SU-DHL-6 (cell line): Measurements from ENCODE around the gene NCAPD3.

Experiments
- H2AFZ ChIP-seq: fragments of 200-600 bp; sonication (generic); 2 replicates; pipeline ENCODE4 v1.6.1; 2014; ENCODE audit warnings: low read depth, mild to moderate bottlenecking, moderate library complexity, mixed read lengths, antibody characterized with exemption, low read length; ENCODE audit not compliant: severe bottlenecking
- H3F3A ChIP-seq: fragments of 200-600 bp; shearing (Covaris generic); 2 replicates; pipeline ENCODE4 v1.6.0; 2016; ENCODE audit warnings: antibody characterized with exemption, mild to moderate bottlenecking; ENCODE audit not compliant: insufficient read depth
- H3K27ac ChIP-seq: fragments of 200-600 bp; sonication (generic); 2 replicates; pipeline ENCODE4 v1.5.1; 2016; ENCODE audit warnings: low read depth, mild to moderate bottlenecking, low read length, moderate library complexity, mixed read lengths
- H3K27me3 ChIP-seq: fragments of 200-600 bp; sonication (generic), shearing (Covaris generic); 2 replicates; pipeline ENCODE4 v1.6.0; 2014; ENCODE audit warnings: mild to moderate bottlenecking, low read length
- H3K36me3 ChIP-seq: fragments of 200-600 bp; sonication (generic); 2 replicates; pipeline ENCODE4 v1.6.1; 2014; ENCODE audit warnings: mild to moderate bottlenecking, low read length, mixed read lengths
- H3K4me2 ChIP-seq: fragments of 300-600, 200-600 bp; shearing (Covaris generic), sonication (generic); 2 replicates; pipeline ENCODE4 v1.6.0; 2014; ENCODE audit warnings: low read length, low read depth, mild to moderate bottlenecking; ENCODE audit not compliant: poor library complexity, severe bottlenecking
- H3K4me3 ChIP-seq: fragments of 200-600 bp; sonication (generic); 2 replicates; pipeline ENCODE4 v1.5.1; 2014; ENCODE audit warnings: antibody characterized with exemption, low read length, mild to moderate bottlenecking, mixed read lengths; ENCODE audit not compliant: insufficient read depth, poor library complexity, severe bottlenecking
- H3K79me2 ChIP-seq: fragments of 200-600 bp; sonication (generic); 2 replicates; pipeline ENCODE4 v1.6.1; 2014; ENCODE audit warnings: mild to moderate bottlenecking, low read length, moderate library complexity; ENCODE audit not compliant: insufficient read depth
- H3K9ac ChIP-seq: fragments of 200-600 bp; sonication (generic); 2 replicates; pipeline ENCODE4 v1.7.0; 2014; ENCODE audit warnings: mild to moderate bottlenecking, low read length
- H3K9me2 ChIP-seq: fragments of 200-600 bp; sonication (generic); replicated peaks from 2 replicates; pipeline ENCODE4 v1.6.1; 2014; ENCODE audit warnings: low read length; ENCODE audit not compliant: insufficient read depth
- H3K9me3 ChIP-seq: fragments of 200-600 bp; sonication (generic); 2 replicates; pipeline ENCODE4 v1.6.1; 2014; ENCODE audit warnings: low read length, mixed read lengths; ENCODE audit not compliant: insufficient read depth
- H4K20me1 ChIP-seq: fragments of 200-600 bp; sonication (generic); 2 replicates; pipeline ENCODE4 v1.6.1; 2014; ENCODE audit warnings: low read depth, mild to moderate bottlenecking, antibody characterized with exemption, low read length, moderate library complexity, mixed read lengths
- EZH2phosphoT487 ChIP-seq: fragments of 200-600 bp; sonication (generic), shearing (Covaris generic); conservative IDR thresholded peaks from 2 replicates; pipeline ENCODE4 v1.6.1; 2018; ENCODE audit warnings: mild to moderate bottlenecking, antibody characterized with exemption, low read length, moderate library complexity, mixed read lengths
- TF ChIP-seq, protein P1 (sequence below): fragments of 200-600 bp; sonication (generic); IDR thresholded peaks from one replicate; pipeline ENCODE4 v1.5.1; 2017; ENCODE audit warnings: antibody characterized with exemption, mild to moderate bottlenecking, low read length, moderate library complexity; ENCODE audit not compliant: insufficient read depth, poor library complexity, severe bottlenecking

The NCAPD3 gene

DNA sequence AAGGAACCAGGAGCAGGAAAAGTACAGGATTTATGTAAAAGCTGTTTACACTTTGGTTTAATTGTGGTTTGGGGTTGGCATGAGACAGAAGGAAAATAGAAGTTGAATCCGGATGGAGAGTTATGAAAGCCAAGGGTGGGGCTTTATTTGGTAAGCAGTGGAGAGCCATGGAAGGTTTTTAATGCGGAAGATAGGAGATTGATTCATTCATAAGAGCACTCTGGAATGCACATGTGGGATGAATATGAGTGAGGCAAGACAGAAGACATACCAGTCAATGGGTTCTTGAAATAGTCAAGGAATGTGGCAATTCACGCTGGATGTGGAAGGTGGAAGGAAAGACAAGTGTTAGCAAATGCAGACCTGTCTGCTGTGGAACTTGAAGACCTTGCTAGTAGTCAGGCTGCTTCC lies 43.1 kb upstream of the NCAPD3 start:
- no peaks in the 10 kb centered on the region for H3K9me3 ChIP-seq
- H3K36me3 ChIP-seq, result no peaks in the 10 kb centered on the region
- H3K9me2 ChIP-seq, result no peaks in the 10 kb centered on the region
- no peaks in the 10 kb centered on the region for H3K79me2 ChIP-seq
- TF ChIP-seq, protein P1, sequence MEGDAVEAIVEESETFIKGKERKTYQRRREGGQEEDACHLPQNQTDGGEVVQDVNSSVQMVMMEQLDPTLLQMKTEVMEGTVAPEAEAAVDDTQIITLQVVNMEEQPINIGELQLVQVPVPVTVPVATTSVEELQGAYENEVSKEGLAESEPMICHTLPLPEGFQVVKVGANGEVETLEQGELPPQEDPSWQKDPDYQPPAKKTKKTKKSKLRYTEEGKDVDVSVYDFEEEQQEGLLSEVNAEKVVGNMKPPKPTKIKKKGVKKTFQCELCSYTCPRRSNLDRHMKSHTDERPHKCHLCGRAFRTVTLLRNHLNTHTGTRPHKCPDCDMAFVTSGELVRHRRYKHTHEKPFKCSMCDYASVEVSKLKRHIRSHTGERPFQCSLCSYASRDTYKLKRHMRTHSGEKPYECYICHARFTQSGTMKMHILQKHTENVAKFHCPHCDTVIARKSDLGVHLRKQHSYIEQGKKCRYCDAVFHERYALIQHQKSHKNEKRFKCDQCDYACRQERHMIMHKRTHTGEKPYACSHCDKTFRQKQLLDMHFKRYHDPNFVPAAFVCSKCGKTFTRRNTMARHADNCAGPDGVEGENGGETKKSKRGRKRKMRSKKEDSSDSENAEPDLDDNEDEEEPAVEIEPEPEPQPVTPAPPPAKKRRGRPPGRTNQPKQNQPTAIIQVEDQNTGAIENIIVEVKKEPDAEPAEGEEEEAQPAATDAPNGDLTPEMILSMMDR, result no peak
- no peak for TF ChIP-seq EZH2phosphoT487
- no peak overlapping the region for H3K9ac ChIP-seq
- no peak overlapping the region for H3K4me2 ChIP-seq
- no peaks in the 10 kb centered on the region for H3K27me3 ChIP-seq
- no peak overlapping the region for H3K4me3 ChIP-seq
- no peaks in the 10 kb centered on the region for H3F3A ChIP-seq
- no peaks in the 10 kb centered on the region for H4K20me1 ChIP-seq
- H2AFZ ChIP-seq, result no peak overlapping the region
- no peak overlapping the region for H3K27ac ChIP-seq

DNA sequence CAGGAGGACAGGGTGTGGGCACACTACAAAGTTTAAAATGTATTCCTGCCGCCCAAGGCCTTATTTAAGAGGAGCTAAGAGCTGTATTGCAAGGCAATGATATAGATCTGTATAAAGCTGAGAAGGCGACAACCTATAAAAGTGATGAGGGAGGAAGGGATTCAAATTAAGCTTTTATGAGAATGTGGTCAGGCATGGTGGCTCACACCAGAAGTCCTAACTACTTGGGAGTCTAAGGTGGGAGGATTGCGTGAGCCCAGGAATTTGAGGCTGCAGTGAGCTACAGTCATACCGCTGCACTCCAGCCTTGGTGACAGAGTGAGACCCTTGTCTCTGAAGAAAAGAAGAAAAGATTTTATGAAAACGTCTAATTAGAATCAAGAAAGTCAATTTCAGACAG lies 42.7 kb upstream of the NCAPD3 start:
- Histone ChIP-seq H3K36me3 (no peaks in the 10 kb centered on the region), H3K9me3 (no peaks in the 10 kb centered on the region), H3K27me3 (no peaks in the 10 kb centered on the region), H2AFZ (no peak overlapping the region), H3K9ac (no peak overlapping the region), H4K20me1 (no peaks in the 10 kb centered on the region), H3K9me2 (no peaks in the 10 kb centered on the region), H3K4me2 (no peak overlapping the region), H3F3A (no peaks in the 10 kb centered on the region), H3K27ac (no peak overlapping the region), H3K79me2 (no peaks in the 10 kb centered on the region), H3K4me3 (no peak overlapping the region)
- no peak for TF ChIP-seq EZH2phosphoT487
- TF ChIP-seq, protein P1, result no peak

DNA sequence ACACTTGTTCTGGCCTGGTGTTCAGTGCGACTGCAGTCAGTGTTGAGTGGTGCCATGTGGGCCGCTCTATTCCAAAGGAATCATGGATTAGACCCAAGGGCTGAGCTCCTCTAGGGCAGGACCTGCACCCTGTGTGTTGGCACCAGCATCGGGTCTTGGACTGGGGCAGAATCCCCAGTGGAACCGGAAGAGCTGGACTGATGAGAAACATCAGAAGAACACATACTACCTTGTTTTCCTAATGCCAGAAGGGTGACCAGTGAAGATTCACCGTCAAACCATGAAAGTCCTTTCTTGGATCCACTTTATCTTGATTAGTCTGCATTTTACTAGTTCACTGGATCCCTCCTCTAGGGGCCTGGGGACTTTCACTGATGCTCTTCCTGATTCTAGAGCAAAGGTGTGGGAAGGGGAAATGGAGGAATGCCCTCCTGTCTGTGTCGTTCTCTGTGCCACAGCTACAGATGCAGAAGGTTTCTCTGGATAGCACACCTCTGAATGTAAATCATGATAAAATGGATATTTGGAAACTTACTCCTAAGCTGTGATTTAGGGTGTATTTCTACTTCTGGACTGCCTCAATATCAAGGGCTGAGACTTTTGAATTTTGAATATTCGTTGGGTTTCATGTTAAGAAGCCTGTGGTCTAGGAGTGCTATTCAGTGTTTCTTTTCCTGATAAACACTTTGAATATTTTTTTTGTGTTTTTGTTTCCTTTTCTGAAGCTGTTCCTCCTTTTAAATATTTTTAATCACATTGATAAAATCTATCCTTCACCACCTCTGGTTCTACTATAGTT lies 41.4 kb upstream of the NCAPD3 start:
- H4K20me1 ChIP-seq, result no peaks in the 10 kb centered on the region
- no peaks in the 10 kb centered on the region for H3K9me2 ChIP-seq
- TF ChIP-seq, protein P1, result no peak
- TF ChIP-seq EZH2phosphoT487, result no peak
- no peak overlapping the region for H3K4me3 ChIP-seq
- H3K4me2 ChIP-seq, result no peak overlapping the region
- H3F3A ChIP-seq, result no peaks in the 10 kb centered on the region
- no peak overlapping the region for H3K9ac ChIP-seq
- H3K36me3 ChIP-seq, result no peaks in the 10 kb centered on the region
- no peaks in the 10 kb centered on the region for H3K9me3 ChIP-seq
- no peak overlapping the region for H3K27ac ChIP-seq
- H3K79me2 ChIP-seq, result no peaks in the 10 kb centered on the region
- no peak overlapping the region for H2AFZ ChIP-seq
- H3K27me3 ChIP-seq, result no peaks in the 10 kb centered on the region
